ENCODE data around the gene BOK.

The BOK gene

DNA sequence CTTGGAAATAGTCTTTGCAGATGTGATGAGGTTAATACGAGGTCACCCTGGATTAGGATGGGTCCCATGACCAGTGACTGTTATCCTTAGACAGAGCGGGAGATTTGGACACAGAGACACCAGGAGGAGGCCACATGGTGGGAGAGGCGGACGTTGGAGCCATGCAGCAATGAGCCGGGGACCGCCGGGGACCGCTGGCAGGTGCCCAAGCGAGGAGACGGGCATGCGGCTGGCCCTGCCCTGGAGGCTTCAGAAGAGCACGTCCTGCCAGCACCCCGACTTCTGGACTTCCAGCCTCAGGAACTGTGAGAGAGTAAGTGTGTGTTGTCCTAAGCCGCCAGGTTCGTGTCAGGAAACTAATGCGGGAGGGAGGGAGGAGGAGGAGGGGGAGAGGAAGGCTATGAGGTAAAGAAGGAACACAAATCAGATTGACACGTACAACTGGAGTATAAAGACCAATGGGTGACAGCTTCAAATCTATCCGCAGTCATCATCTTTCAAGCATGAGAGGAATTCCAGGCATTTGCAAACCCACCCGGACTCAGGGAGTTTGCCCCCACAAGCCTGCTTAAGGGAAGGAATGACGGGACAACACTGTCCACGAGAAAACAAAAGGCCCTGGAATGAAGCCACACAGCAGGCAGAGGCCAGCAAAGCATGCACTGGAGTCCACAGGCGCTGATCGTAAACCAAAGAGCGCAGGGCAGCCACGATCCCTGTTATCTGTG is 11.6 kb upstream of the BOK start:
- DNase-seq (ENCODE audit: low spot score): no peak
- TF ChIP-seq, protein P1, sequence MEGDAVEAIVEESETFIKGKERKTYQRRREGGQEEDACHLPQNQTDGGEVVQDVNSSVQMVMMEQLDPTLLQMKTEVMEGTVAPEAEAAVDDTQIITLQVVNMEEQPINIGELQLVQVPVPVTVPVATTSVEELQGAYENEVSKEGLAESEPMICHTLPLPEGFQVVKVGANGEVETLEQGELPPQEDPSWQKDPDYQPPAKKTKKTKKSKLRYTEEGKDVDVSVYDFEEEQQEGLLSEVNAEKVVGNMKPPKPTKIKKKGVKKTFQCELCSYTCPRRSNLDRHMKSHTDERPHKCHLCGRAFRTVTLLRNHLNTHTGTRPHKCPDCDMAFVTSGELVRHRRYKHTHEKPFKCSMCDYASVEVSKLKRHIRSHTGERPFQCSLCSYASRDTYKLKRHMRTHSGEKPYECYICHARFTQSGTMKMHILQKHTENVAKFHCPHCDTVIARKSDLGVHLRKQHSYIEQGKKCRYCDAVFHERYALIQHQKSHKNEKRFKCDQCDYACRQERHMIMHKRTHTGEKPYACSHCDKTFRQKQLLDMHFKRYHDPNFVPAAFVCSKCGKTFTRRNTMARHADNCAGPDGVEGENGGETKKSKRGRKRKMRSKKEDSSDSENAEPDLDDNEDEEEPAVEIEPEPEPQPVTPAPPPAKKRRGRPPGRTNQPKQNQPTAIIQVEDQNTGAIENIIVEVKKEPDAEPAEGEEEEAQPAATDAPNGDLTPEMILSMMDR (IDR thresholded peaks at IDR 0.05; ENCODE audit: extremely low read depth, missing control alignments): no peak

DNA sequence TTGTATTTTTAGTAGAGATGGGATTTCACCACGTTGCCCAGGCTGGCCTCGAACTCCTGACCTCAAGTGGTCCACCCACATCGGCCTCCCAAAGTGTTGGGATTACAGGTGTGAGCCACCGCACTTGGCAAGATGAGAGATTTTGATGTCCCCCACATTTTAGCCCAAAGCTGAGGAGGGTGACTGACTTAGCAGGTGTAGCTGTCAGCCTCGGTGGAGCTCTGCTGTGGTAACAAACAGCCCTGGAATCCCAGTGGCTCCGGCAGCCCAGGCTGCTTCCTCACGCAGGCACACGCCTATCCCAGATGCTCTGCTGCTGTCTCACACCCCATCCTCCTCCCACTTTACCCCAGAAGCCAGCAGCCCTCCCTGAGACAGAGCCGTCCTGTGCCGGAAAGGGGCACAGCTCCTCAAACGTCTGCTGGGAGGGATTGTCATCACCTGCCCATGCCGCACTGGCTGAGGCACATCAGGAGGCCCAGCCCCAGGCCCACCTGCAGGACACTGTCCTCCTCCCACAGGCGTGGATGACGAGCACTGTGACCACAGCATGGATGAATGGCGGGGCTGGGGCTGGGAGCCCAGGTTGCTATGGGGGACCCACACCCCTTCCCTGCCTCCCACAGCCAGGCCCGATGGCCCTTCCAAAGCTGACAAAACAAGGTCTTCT is 10.6 kb upstream of the BOK start:
- TF ChIP-seq, protein P1 (IDR thresholded peaks at IDR 0.05; ENCODE audit: extremely low read depth, missing control alignments): no peak
- DNase-seq (ENCODE audit: low spot score): no peak

DNA sequence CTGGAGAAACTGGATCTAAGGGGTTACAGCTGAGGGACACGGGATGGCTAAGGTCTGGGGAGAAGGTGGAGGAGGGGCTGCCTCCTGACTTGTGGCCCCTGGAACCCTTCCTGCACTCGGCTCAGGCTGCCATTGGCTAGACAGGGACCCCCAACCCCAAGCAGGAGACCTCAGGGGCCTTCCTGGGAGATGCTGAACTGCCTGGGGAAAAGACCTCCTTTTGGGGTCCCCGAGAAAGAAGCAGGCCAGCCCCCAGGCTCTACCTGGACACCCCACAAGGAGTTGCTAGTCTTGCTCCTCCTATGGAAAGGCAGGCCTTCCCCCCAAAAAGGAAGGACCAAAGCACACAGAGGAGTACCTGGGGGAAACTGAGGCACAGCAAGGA is 10.1 kb upstream of the BOK start:
- DNase-seq (ENCODE audit: low spot score): no peak

DNA sequence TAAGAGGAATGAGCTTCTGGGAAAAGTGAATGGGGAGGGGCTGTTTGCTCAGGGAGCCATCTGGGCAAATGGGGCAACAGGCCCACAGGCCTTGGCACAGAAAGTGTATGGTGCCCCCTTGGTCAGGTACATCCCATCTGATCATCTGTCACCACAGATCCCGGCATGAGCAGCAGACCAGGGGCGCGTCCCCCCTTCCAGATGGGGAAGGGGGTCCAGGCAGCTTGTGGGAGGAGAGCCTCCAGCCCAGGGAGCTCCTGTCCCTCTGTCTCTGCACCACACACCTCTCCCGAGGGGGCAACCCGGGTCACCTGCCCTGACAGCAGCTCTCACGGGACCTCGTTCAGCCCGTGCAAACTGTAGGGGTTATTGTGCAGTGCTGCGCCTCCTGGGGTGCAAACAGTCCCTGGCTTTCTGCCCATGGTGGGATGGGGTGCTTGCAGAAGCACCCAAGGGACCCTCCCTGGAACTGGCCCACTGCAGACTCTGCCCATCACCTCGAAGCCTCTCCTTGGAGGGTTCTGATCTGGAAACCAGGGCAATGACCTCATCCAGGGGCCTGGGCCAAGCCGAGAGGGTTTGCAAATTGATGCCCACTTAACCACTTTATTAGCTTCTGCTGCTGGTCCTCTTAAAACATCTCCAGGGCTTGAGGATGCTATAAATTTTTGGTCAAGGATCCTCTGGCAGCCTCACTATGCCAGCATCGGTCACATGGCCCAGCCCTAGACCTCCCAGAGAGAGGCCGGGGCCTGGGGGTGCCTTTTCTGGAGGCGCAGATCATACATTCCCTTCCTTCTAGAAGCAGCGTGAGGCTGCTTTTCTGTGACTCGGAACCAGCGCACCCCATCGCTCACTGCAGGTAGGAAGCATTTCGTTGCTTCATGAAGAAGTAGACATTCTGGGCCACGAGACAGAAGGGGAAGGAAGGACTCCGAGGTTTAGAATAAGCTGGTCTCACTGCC is 7.6 kb upstream of the BOK start:
- DNase-seq (ENCODE audit: low spot score): no peak
- TF ChIP-seq, protein P1 (IDR thresholded peaks at IDR 0.05; ENCODE audit: extremely low read depth, missing control alignments): no peak

More for the DNA sequence above, 10.1 kb upstream of the BOK start:
- TF ChIP-seq, protein P1 (IDR thresholded peaks at IDR 0.05; ENCODE audit: extremely low read depth, missing control alignments): no peak

DNA sequence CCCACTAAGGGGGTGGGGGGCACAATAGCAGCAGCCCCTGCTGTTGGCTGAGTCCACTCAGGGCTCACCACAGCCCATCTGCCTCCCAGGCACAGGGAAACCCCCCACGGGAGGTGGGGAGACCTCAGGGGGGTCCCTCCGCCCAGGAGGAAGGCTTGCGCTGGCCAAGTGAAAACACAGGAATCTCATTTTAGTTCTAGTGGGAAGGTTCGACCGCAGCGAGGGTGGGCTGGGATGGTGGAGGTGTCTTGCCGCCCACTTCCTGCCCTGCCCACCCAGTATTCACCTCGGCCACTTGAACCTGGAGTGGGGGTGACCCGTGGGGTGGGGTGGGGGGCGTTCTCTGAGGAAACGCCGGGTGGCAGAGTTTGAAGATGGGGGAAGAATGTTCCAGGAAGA is 6.9 kb upstream of the BOK start:
- DNase-seq (ENCODE audit: low spot score): no peak
- TF ChIP-seq, protein P1 (IDR thresholded peaks at IDR 0.05; ENCODE audit: extremely low read depth, missing control alignments): no peak

DNA sequence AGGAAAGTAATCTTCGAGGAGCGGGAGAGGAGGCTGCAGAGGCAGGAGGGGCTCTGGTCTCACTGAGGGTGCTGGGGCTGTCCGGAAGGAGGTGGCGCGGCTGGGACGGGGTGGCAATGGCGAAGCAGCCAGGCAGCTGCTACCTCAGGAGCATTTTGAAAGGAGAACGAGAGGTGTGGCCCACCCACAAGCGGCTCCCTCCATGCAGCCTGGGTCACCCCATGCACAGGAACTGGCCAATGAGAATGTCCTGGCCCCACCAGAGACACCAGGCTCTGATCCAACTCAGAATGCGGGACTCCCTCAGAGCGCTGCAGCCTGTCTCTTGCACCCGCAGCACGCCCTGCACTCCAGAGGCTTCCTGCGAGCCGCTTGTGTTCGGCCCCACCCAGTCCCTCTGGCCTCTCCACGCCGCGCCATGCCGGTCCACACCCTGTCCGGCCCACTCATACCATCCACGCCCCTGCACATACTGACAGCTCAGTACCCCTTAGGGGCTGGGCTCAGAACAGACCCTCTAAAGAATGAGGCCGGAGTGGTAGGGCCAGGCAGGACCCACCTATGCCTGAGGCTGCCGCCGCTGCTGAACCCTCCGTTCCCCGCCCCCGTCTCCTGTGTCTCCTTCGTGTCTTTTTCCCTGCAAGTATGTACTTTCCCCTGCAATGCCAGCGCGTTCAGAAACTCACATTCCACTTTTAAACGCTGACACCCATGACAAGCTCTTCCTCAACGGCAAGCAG is 6.4 kb upstream of the BOK start:
- TF ChIP-seq, protein P1 (IDR thresholded peaks at IDR 0.05; ENCODE audit: extremely low read depth, missing control alignments): no peak
- DNase-seq (ENCODE audit: low spot score): no peak

All from GM20000 (cell line).